ENCODE results near the gene MPRIP.

Gene MPRIP

DNA sequence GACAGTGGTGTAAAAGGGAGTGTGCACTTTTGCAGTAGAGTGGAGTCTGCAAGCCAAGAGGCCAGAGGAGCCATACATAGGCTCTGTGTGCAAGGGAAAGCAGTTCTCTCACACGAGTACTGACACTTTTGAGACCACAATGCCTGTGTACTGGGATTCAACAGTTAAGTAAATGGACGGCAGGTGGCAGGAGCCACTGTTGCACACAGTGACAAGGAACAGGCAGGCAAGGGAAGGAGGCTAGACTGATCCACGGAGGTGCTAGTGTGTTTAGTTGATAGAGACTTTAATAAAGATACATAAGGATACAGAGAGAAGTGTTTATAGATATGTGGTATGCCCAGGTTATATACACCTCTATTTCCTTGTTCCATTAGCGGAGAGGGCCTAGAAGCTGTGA, 67.0 kb downstream of the MPRIP start:
- ATAC-seq (ENCODE audit: insufficient read depth, low read depth) (no peak), DNase-seq (no peak)
- Histone ChIP-seq H3K36me3 (ENCODE audit: insufficient read depth, low read length) (peaks cover 21% of the 10 kb centered on the region; the same call in 1 of the 2 replicates), H3K9ac (ENCODE audit: low read depth, low read length) (no peak overlapping the region), H3K27me3 (ENCODE audit: insufficient read depth, low read length, poor library complexity) (no peaks in the 10 kb centered on the region), H3K27ac (ENCODE audit: low read length) (no peak overlapping the region), H3K9me3 (ENCODE audit: insufficient read depth, low read length, severe bottlenecking) (no peaks in the 10 kb centered on the region), H3K4me3 (ENCODE audit: low read depth in 1 of 2, low read length in 2 of 2) (no peak overlapping the region), H3K4me1 (ENCODE audit: insufficient read depth, low read length) (no peaks in the 10 kb centered on the region), H3K79me2 (ENCODE audit: insufficient read depth, low read length) (peaks cover 96% of the 10 kb centered on the region), H2AFZ (ENCODE audit: low read depth, low read length) (no peak overlapping the region), H4K20me1 (ENCODE audit: insufficient read depth, low read length) (peaks cover 84% of the 10 kb centered on the region), H3K4me2 (ENCODE audit: insufficient read depth, low read length) (no peak overlapping the region)
- TF ChIP-seq EZH2 (IDR thresholded peaks at IDR 0.05; ENCODE audit: borderline replicate concordance, low read depth, low read length, severe bottlenecking): no peak
- TF ChIP-seq, protein P1, sequence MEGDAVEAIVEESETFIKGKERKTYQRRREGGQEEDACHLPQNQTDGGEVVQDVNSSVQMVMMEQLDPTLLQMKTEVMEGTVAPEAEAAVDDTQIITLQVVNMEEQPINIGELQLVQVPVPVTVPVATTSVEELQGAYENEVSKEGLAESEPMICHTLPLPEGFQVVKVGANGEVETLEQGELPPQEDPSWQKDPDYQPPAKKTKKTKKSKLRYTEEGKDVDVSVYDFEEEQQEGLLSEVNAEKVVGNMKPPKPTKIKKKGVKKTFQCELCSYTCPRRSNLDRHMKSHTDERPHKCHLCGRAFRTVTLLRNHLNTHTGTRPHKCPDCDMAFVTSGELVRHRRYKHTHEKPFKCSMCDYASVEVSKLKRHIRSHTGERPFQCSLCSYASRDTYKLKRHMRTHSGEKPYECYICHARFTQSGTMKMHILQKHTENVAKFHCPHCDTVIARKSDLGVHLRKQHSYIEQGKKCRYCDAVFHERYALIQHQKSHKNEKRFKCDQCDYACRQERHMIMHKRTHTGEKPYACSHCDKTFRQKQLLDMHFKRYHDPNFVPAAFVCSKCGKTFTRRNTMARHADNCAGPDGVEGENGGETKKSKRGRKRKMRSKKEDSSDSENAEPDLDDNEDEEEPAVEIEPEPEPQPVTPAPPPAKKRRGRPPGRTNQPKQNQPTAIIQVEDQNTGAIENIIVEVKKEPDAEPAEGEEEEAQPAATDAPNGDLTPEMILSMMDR (IDR thresholded peaks at IDR 0.05; ENCODE audit: borderline replicate concordance, extremely low read depth, low read length, poor library complexity, severe bottlenecking): no peak

- ATAC-seq (ENCODE audit: insufficient read depth, low read depth) (no peak), DNase-seq (no peak)
- Histone ChIP-seq H3K4me2 (ENCODE audit: insufficient read depth, low read length) (no peak overlapping the region), H2AFZ (ENCODE audit: low read depth, low read length) (no peak overlapping the region), H3K27me3 (ENCODE audit: insufficient read depth, low read length, poor library complexity) (no peaks in the 10 kb centered on the region), H3K79me2 (ENCODE audit: insufficient read depth, low read length) (peaks cover 96% of the 10 kb centered on the region), H3K36me3 (ENCODE audit: insufficient read depth, low read length) (peaks cover 20% of the 10 kb centered on the region; the same call in 1 of the 2 replicates), H4K20me1 (ENCODE audit: insufficient read depth, low read length) (peaks cover 84% of the 10 kb centered on the region), H3K9ac (ENCODE audit: low read depth, low read length) (no peak overlapping the region), H3K27ac (ENCODE audit: low read length) (no peak overlapping the region), H3K4me3 (ENCODE audit: low read depth in 1 of 2, low read length in 2 of 2) (no peak overlapping the region), H3K4me1 (ENCODE audit: insufficient read depth, low read length) (no peaks in the 10 kb centered on the region), H3K9me3 (ENCODE audit: insufficient read depth, low read length, severe bottlenecking) (no peaks in the 10 kb centered on the region)
- TF ChIP-seq, protein P1 (IDR thresholded peaks at IDR 0.05; ENCODE audit: borderline replicate concordance, extremely low read depth, low read length, poor library complexity, severe bottlenecking): no peak
- no peak for TF ChIP-seq EZH2 (IDR thresholded peaks at IDR 0.05; ENCODE audit: borderline replicate concordance, low read depth, low read length, severe bottlenecking)
These were observed 67.7 kb downstream of the MPRIP start for GRCh38 chr17:17109907-17110306.

DNA sequence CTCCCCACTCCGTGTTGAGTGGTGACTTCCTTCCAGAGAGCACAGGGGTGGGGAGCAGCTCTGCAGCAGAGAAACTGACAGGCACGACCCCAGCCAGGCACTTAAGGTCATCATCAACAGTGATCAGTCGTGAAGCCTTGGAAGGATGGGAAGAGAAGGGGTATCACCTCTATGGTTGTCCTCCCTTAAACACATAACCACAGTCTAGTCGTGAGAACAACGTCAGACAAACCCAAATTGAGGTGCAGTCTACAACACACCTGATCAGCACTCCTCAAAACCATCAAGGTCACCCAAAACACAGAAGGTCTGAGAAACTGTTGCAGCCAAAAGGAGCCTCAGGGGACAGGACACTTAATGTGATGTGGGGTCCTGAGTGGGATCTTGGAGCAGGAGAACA, 68.3 kb downstream of the MPRIP start:
- H3K4me1 ChIP-seq (ENCODE audit: insufficient read depth, low read length): no peaks in the 10 kb centered on the region
- H3K27ac ChIP-seq (ENCODE audit: low read length): 0 out of 2 replicates have a peak overlapping the region, but pooled peaks have one; percentile 6

More for the DNA sequence above, 68.3 kb downstream of the MPRIP start:
- Histone ChIP-seq H3K4me2 (ENCODE audit: insufficient read depth, low read length) (no peak overlapping the region), H3K4me3 (ENCODE audit: low read depth in 1 of 2, low read length in 2 of 2) (no peak overlapping the region), H3K27me3 (ENCODE audit: insufficient read depth, low read length, poor library complexity) (no peaks in the 10 kb centered on the region), H4K20me1 (ENCODE audit: insufficient read depth, low read length) (peaks cover 84% of the 10 kb centered on the region), H3K36me3 (ENCODE audit: insufficient read depth, low read length) (peaks cover 22% of the 10 kb centered on the region; the same call in 1 of the 2 replicates), H3K9me3 (ENCODE audit: insufficient read depth, low read length, severe bottlenecking) (no peaks in the 10 kb centered on the region), H2AFZ (ENCODE audit: low read depth, low read length) (no peak overlapping the region), H3K9ac (ENCODE audit: low read depth, low read length) (no peak overlapping the region), H3K79me2 (ENCODE audit: insufficient read depth, low read length) (peaks cover 96% of the 10 kb centered on the region)
- no peak for ATAC-seq (ENCODE audit: insufficient read depth, low read depth)
- no peak for DNase-seq
- TF ChIP-seq, protein P1 (IDR thresholded peaks at IDR 0.05; ENCODE audit: borderline replicate concordance, extremely low read depth, low read length, poor library complexity, severe bottlenecking): no peak
- TF ChIP-seq EZH2 (IDR thresholded peaks at IDR 0.05; ENCODE audit: borderline replicate concordance, low read depth, low read length, severe bottlenecking): no peak

Data from DND-41 (cell line).